Superior temporal gyrus (tissue), 1 donor: ENCODE results near the gene PEX19.
A peak's percentile ranks its signal among the peaks of the same experiment; 100 is the strongest.

ENCODE experiments used
- DNase-seq: peaks from one replicate; pipeline ENCODE4 v3.0.0-alpha.2; 2016; ENCODE audit errors: extremely low spot score

The PEX19 gene

GRCh38 chr1:160277987-160278386 is 6.9 kb downstream of the PEX19 start:
- no peak for DNase-seq

- no peak for DNase-seq
These were observed 7.6 kb downstream of the PEX19 start for GRCh38 chr1:160277330-160277729.

- no peak for DNase-seq
These were observed 13.9 kb downstream of the PEX19 start for GRCh38 chr1:160271025-160271424.

- no peak for DNase-seq
These were observed 17.5 kb downstream of the PEX19 start for GRCh38 chr1:160267284-160267991.

DNA sequence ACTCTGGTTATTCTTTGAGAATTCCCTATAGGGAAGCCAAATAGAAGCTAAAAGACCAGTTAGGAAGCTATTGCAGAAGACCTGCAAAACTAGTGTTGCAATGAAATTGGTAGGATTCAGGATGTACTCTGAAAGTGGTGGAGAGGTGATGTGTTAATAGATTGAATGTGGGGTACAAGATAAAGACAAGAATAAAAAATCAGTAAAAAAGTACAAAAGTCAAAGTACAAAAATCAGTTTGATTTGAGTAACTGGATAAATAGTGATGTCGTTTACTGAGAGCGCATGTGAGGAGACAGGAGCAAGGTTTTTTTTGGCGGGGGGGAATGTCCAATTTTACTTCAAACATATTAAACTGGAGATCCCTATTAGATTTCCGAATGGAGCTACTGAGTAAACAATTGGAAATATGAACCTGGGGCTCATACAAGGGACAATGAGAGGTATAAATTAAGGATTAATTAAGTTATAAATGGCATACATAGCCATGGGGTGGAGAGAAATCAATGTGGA is 20.1 kb downstream of the PEX19 start:
- DNase-seq: no peak

DNA sequence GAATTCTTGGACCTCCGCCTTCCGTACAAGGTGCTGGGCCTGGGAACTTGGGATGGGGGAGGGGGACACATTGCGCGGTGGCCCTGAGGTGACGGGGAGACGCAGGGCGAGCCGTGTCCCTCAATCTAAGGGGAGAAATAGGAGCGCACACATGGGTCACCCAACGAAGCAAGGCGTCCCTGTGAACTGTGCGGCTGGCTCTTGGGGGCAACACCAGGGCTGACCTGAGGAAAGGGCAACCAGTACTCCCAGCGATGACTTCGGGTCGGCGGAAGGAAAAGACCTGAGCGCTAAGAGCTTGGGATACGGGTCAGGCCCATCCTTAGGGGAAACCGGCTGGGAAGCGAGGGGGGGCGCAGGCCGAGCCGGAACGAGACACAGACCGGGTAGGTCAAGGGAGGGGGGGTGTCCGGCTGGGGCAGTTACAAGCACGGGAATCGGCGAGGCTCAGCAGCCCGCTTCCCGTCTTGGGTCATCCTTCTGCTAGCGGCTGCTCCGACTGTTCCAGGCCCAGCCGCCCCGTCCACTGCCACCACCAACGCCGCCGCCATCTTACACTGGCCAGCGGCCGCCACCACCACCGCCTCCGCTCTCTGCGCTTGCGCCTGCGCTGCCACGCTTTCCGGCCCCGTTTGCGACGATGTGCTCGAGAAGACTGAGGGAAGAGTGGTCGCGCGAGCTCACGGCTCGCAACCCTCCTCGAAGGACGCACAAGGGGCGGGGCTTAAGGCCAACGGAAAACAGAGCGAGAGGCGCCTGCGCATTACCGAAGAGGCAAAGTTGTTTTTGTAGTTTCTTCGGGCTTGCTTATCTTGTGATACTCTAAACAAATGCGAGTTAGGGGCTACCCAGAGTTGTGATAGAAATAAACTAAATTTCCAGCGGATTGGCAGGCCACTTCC is 22.8 kb downstream of the PEX19 start, which contains the start of gene DCAF8:
Gene DCAF8, minus strand, starts transcription at position 657 of the 902 bp plus-strand sequence. CDS start 18,541 bp downstream, outside the sequence.
- peak; percentile 99 for DNase-seq

GRCh38 chr1:160261556-160261892 is 23.4 kb downstream of the PEX19 start:
- DNase-seq: peak; percentile 71

- peak; percentile 51 for DNase-seq
These were observed 24.2 kb downstream of the PEX19 start for GRCh38 chr1:160260406-160261382.

- DNase-seq: no peak
These were observed 26.6 kb downstream of the PEX19 start for GRCh38 chr1:160258177-160258798.

GRCh38 chr1:160257411-160258015 is 27.4 kb downstream of the PEX19 start:
- DNase-seq: peak; percentile 52

DNA sequence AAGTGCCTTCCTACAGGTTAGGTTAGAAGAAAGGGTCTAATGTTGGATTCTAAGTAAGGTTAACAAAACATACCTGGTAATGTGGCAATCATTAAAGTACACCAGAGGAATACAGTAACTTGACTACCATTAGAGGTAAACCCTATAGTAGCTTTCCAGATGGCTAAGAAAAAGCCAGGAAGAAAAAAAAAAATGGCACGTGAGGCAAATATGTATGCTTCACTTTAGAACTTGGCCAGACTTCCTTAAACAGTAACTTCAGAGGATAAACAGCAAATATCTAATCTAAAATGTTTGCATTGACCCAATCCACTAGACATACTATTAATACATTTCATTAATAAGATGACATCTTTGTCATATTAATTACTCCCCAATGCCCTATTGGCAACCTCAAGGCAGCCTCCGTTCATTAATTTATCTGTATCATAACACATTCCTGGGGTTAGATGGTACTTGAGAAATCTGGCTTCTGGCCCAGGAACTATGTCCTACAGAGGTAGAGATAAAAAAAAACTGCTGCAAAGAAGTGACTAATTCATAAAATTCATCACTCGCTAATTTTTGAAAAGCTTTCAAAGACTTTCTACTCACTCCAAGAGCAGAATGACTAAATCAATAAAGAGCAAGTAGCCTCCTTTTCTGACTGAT is 28.4 kb downstream of the PEX19 start:
- DNase-seq: no peak

GRCh38 chr1:160255781-160256300 is 29.1 kb downstream of the PEX19 start:
- no peak for DNase-seq

DNA sequence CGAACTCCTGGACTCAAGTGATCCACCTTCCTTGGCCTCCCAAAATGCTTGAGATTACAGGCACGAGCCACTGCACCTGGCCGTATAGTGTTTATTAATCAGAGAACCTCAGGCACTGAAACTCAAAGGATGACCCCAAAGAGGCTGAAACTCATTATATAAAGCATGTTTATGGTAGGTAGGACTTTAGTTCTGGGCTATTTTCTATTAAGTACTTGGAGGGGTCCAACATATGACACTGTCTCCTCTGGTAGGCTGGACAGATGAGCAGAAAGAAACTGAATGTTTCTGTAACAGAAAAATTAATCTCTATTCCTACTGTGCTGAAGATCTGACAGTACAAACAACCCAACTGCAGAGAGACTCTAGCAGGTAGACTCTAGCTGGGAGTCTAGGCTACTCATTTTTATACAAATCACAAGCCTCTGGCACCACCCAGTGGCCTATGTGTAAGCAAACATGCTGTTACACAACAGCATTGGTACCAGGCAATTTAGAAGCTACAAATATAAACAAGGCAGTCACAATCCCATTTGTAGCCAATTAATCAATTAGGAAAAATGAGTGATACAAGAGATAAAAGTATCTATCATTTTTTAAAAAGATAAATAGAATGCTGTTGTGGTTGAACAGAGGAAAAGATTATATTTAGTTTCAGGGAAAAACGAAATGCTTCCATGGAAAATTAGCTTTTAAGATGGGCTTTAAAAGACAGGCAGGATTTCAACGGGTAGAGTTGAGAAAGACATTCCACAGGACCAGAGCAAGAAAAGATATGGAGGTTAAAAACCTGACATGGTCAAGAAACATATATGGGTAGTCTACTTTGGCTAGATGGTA is 33.0 kb downstream of the PEX19 start:
- DNase-seq: peak; percentile 97

DNA sequence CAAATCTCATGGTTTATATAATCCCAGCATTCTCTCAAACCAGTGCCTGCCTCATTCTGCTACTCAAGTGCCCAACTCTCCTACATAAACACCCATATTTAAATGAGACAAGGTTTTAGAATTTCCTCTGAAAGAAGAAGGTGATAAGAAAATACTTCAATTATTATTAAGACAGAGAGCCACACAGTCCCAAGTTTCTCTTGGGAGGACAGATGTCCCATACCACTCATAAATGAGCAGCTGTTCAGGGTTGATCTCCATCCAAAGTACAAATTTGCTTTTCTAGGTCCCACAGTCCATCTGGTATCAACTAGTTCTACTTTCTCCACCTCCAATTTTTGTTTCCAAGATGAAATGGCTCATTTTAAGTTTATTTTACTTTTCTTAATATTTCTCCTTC is 33.9 kb downstream of the PEX19 start:
- DNase-seq: peak; percentile 71

DNA sequence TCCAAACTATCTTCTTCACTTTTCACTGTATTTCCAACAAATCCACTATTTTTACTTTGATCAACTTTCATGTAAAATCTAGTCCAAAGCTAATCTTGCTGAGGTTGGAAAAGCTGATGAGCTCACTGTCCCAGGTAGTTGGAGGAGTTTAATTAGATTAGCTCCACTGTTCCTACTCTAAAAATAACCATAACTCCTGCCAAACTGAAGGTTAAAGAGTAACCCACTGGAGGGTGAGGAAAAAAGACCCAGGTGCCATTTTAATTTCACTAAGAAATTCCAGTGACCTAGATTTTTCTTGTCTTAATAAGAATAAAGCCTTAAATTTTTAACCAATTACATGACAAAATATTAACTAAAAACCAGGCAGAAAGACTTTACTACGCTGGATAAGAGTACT is 37.9 kb downstream of the PEX19 start:
- DNase-seq: no peak

DNA sequence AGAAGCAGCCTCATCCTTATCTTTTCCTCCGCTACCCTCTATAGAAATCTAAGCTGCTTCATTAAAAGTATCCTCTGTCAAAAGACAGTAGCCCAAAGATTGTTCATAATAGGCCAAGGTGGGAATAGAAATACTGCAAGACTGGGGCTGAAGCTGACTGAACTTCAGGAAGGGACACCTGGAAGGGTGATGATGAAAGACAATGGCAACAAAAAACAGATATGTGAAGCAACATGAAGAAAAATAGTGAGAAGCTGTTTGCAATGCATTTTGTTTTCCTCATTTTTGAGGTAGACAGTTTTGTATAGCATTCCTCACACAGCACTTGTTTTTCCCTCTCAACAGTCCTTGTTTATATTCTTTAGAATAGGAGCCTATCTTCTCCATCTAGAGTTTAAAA is 39.5 kb downstream of the PEX19 start:
- DNase-seq: no peak

- DNase-seq: no peak
These were observed 40.7 kb downstream of the PEX19 start for GRCh38 chr1:160244209-160244608.

DNA sequence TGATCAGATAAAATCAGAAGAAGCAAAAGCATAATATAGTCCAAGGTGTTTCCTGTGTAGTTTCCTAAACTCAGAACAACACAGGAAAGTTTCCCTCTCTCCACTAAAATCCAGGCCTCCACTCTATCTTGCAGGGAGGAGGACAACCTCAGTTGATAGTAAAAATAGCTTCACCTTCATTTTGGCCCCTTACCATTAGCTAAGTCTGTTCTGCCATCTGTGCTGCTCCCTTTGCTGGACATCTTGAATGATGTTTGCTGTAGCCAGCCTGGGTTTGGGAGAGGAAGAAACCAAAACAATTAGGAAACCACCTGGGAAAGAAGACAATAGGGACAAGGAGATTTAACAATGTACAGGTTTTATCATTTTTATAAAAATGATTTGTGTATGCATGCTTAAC is 41.2 kb downstream of the PEX19 start:
- DNase-seq: no peak
